ENCODE results near the gene FKBP15. TPM values are rescaled to one million over a fixed set of nuclear protein-coding genes. Genes with fewer than 3 reads are reported as not detected.

The FKBP15 gene
- total RNA-seq, 1 experiment from 2014 or later: 17.6 TPM

DNA sequence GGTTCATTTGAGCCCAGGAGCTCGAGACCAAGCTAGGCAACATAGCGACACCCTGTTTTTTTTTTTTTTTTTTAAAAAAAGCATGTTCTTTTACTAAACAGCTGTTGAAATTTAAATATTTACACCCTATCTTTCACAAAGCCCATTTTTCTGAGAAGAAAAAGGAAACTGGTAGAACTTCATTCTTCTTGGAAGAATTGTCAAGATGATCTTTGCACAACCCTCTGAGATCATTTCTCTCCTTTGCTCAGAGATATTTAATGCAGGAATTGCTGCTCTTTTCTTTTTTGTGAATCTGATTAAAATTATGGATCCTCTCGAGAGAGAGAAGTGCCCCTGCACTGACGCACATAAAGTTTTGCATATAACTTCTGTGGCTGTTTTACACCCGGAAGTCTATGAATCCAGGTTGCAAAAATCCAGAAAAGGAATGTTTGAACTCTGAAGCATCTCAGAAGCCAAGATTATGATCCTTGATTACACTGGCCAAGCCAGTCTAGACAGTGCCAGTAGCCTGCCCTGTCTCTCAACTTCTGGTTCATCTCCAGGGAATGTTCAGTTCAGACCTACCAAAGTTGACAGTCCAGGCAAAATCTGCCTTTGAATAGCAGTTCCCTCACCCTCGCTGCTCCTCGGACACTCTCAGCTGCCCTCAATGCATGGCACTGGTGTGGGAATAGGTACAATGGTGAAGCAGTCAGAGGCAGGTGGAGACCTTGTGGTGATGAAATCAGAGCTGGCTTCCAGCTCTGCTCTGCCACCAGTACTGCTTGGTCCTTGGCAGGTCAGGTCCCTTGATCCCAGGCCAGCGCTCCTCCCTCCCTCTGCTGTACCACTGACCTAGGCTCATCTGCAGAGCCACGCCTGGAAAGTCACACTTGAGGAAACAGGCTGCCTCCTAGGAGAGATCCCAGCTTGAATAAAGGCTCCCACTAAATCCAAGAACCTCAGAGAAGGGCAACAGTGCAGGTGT is 83.6 kb downstream of the FKBP15 start:
- Histone ChIP-seq H3K27me3 (ENCODE audit: control insufficient read depth, insufficient read depth, low read length) (no peaks in the 10 kb centered on the region; the same call in 1 of the 2 replicates), H3K4me1 (ENCODE audit: control insufficient read depth, insufficient read depth, low read length) (no peaks in the 10 kb centered on the region), H3K4me3 (ENCODE audit: low read depth in 2 of 2, low read length in 2 of 2) (no peak overlapping the region), H3K9me3 (ENCODE audit: control insufficient read depth, insufficient read depth, low read depth, low read length) (no peaks in the 10 kb centered on the region), H3K27ac (ENCODE audit: low read length) (no peak overlapping the region), H3K36me3 (ENCODE audit: control insufficient read depth, insufficient read depth, low read length) (no peaks in the 10 kb centered on the region)
- no peak for ATAC-seq
- intact Hi-C loops (cut with micrococcal nuclease; ENCODE audit: unreplicated experiment): no loop called here
- no TSS peak for BruUV-seq (replicated peaks)
- DNase-seq (ENCODE audit: low read depth, low spot score): no peak
- in situ Hi-C loops (cut with HindIII; ENCODE audit: low pct_unique_long_range_greater_than_20kb, low sequenced_read_pairs): no loop called here
- ChIA-PET CTCF (no interaction called here), POLR2A (no interaction called here)
- no peak for TF ChIP-seq SIN3A (IDR thresholded peaks at IDR 0.05; ENCODE audit: borderline replicate concordance, insufficient read depth, low read depth, low read length)

DNA sequence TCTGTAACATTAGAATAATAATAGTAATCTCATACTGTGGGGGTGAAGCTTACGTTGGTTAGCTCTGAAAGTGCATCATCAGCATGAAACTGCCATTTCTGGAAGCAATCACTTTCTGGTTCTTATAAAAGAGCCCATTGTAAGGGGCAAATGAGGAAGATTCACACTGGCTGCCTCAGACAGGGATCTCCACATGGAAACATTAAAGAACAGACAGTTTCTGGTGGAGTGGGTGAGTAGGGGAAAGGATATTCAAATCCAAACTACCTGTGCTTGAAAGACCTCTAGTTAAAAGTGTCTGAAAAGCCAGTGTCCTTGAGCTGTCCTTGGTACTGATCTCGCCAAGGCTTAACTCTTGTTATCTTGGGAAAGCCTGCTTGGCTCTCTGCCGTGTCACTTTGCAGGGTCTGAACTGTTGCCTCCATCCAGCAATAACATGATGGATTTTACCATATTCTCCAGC is 89.4 kb downstream of the FKBP15 start:
- intact Hi-C loops (cut with micrococcal nuclease; ENCODE audit: unreplicated experiment) (no loop called here), in situ Hi-C loops (cut with HindIII; ENCODE audit: low pct_unique_long_range_greater_than_20kb, low sequenced_read_pairs) (no loop called here)
- TF ChIP-seq TCF7L2 (IDR thresholded peaks at IDR 0.05; ENCODE audit: low read depth, low read length) (no peak), POLR2AphosphoS5 (IDR thresholded peaks at IDR 0.05; ENCODE audit: low read depth, low read length) (no peak), SIN3A (IDR thresholded peaks at IDR 0.05; ENCODE audit: borderline replicate concordance, insufficient read depth, low read depth, low read length) (no peak)
- TF ChIP-seq, protein P1, sequence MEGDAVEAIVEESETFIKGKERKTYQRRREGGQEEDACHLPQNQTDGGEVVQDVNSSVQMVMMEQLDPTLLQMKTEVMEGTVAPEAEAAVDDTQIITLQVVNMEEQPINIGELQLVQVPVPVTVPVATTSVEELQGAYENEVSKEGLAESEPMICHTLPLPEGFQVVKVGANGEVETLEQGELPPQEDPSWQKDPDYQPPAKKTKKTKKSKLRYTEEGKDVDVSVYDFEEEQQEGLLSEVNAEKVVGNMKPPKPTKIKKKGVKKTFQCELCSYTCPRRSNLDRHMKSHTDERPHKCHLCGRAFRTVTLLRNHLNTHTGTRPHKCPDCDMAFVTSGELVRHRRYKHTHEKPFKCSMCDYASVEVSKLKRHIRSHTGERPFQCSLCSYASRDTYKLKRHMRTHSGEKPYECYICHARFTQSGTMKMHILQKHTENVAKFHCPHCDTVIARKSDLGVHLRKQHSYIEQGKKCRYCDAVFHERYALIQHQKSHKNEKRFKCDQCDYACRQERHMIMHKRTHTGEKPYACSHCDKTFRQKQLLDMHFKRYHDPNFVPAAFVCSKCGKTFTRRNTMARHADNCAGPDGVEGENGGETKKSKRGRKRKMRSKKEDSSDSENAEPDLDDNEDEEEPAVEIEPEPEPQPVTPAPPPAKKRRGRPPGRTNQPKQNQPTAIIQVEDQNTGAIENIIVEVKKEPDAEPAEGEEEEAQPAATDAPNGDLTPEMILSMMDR (IDR thresholded peaks at IDR 0.05): no peak
- TF ChIP-seq, protein P2, sequence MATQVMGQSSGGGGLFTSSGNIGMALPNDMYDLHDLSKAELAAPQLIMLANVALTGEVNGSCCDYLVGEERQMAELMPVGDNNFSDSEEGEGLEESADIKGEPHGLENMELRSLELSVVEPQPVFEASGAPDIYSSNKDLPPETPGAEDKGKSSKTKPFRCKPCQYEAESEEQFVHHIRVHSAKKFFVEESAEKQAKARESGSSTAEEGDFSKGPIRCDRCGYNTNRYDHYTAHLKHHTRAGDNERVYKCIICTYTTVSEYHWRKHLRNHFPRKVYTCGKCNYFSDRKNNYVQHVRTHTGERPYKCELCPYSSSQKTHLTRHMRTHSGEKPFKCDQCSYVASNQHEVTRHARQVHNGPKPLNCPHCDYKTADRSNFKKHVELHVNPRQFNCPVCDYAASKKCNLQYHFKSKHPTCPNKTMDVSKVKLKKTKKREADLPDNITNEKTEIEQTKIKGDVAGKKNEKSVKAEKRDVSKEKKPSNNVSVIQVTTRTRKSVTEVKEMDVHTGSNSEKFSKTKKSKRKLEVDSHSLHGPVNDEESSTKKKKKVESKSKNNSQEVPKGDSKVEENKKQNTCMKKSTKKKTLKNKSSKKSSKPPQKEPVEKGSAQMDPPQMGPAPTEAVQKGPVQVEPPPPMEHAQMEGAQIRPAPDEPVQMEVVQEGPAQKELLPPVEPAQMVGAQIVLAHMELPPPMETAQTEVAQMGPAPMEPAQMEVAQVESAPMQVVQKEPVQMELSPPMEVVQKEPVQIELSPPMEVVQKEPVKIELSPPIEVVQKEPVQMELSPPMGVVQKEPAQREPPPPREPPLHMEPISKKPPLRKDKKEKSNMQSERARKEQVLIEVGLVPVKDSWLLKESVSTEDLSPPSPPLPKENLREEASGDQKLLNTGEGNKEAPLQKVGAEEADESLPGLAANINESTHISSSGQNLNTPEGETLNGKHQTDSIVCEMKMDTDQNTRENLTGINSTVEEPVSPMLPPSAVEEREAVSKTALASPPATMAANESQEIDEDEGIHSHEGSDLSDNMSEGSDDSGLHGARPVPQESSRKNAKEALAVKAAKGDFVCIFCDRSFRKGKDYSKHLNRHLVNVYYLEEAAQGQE (IDR thresholded peaks at IDR 0.05; ENCODE audit: insufficient read depth in 1 of 2, low read depth in 2 of 2, low read length in 1 of 2): peak; percentile 85 to 87
- no peaks in the 10 kb centered on the region for H3K36me3 ChIP-seq (ENCODE audit: control insufficient read depth, insufficient read depth, low read length)
- ChIA-PET POLR2A (no interaction called here), CTCF (no interaction called here)
- H3K27me3 ChIP-seq (ENCODE audit: control insufficient read depth, insufficient read depth, low read length): peaks cover 2% of the 10 kb centered on the region
- H3K9me3 ChIP-seq (ENCODE audit: control insufficient read depth, insufficient read depth, low read depth, low read length): no peaks in the 10 kb centered on the region
- H3K4me1 ChIP-seq (ENCODE audit: control insufficient read depth, insufficient read depth, low read length): no peaks in the 10 kb centered on the region
- DNase-seq (ENCODE audit: low read depth, low spot score) (no peak), ATAC-seq (no peak)
- no TSS peak for BruUV-seq (replicated peaks)
- H3K27ac ChIP-seq (ENCODE audit: low read length): no peak overlapping the region
- H3K4me3 ChIP-seq (ENCODE audit: low read depth in 2 of 2, low read length in 2 of 2): no peak overlapping the region

DNA sequence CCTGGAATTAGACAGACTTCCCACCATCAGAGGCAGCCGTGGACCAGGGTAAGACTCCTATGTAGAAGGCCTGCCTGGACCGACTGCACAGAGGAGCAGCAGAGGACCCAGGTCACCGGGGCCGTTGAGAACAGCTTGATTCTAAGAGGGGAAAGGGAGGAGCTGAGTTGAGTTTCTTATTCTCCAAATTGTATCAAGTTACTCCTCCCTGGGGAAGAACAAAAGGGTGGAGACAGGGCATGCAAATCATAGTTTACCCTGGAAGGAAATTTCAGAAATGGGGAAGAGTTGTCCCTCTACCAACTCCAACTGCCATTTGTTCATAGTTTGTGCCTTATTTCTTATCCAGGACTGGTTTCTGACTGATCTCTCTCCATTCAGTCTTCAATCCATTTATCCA is 91.2 kb downstream of the FKBP15 start:
- POLR2A ChIA-PET: no interaction called here
- no peak for ATAC-seq
- no peaks in the 10 kb centered on the region for H3K36me3 ChIP-seq (ENCODE audit: control insufficient read depth, insufficient read depth, low read length)
- H3K9me3 ChIP-seq (ENCODE audit: control insufficient read depth, insufficient read depth, low read depth, low read length): no peaks in the 10 kb centered on the region
- peaks cover 2% of the 10 kb centered on the region for H3K27me3 ChIP-seq (ENCODE audit: control insufficient read depth, insufficient read depth, low read length)
- intact Hi-C loops (cut with micrococcal nuclease; ENCODE audit: unreplicated experiment): no loop called here
- DNase-seq (ENCODE audit: low read depth, low spot score): no peak
- no peak overlapping the region for H3K27ac ChIP-seq (ENCODE audit: low read length)
- in situ Hi-C loops (cut with HindIII; ENCODE audit: low pct_unique_long_range_greater_than_20kb, low sequenced_read_pairs): no loop called here
- BruUV-seq (replicated peaks): no TSS peak
- TF ChIP-seq, protein P2 (IDR thresholded peaks at IDR 0.05; ENCODE audit: insufficient read depth in 1 of 2, low read depth in 2 of 2, low read length in 1 of 2): no peak
- TF ChIP-seq POLR2AphosphoS5 (IDR thresholded peaks at IDR 0.05; ENCODE audit: low read depth, low read length) (no peak), SIN3A (IDR thresholded peaks at IDR 0.05; ENCODE audit: borderline replicate concordance, insufficient read depth, low read depth, low read length) (no peak), TCF7L2 (IDR thresholded peaks at IDR 0.05; ENCODE audit: low read depth, low read length) (no peak)
- TF ChIP-seq, protein P1 (IDR thresholded peaks at IDR 0.05): no peak
- H3K4me3 ChIP-seq (ENCODE audit: low read depth in 2 of 2, low read length in 2 of 2): no peak overlapping the region
- CTCF ChIA-PET: no interaction called here
- H3K4me1 ChIP-seq (ENCODE audit: control insufficient read depth, insufficient read depth, low read length): no peaks in the 10 kb centered on the region
